ENCODE results near the gene ADAM17. TPM values are rescaled to one million over a fixed set of nuclear protein-coding genes. Genes with fewer than 3 reads are reported as not detected.
"Not testable (repeated sequence)": the region's sequence is repeated elsewhere in the genome, so short reads cannot be mapped to it uniquely, and the experiment has no call there.

Gene ADAM17
- total and polyA plus RNA-seq, 4 donors: 28.7 to 44.0 (median 39.4) TPM

DNA sequence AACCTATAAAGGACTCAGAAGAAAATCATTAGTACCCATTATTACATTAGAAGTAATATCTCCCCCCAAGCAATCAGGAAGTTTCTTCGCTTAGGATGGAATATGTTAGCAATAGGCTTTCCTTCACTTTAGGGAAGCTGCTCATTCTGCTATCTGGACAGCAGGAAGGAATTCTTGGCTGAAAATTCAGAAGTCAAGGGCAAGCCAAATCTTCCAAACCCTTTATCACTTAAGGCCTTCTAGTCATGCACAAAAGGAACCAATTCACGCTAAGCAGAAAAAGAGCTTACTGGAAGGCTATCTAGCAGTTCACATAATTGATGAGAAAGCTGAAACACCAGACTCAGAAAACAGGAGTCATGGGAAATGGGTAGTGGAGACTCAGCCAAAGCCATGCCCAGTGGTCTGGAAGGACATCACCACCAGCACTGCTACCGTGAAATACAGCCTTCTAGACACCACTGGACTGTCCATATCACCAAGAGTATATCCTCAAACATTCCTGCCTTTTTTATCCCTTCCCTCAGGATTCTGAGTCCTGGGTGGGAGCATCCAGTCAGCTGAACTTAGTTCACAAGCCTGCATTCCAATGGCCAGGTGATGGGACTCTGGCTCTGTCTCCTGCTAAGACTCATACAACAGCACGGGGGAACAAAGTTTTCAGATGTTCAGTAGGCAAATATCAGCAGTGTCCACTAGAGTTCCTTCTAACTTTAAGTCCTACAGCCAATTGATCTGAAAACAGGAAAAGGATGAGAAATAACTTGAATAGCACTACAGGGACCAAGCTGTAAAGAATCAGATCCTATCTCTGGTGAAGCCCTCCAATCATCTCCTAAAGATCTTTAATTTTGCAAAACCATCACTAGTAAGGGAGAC, 14.8 kb upstream of the ADAM17 start:
- DNase-seq (ENCODE audit: low read depth in 4 of 6, low spot score in 6 of 6): no peak
- Histone ChIP-seq H3K4me1 (ENCODE audit: control insufficient read depth, insufficient read depth, low read length) (no peaks in the 10 kb centered on the region), H3K4me3 (ENCODE audit: low read depth, low read length) (no peak overlapping the region), H3K9me3 (ENCODE audit: control insufficient read depth, insufficient read depth, low read length) (no peaks in the 10 kb centered on the region), H3K27ac (ENCODE audit: low read depth, low read length) (no peak overlapping the region), H3K36me3 (ENCODE audit: control insufficient read depth, insufficient read depth, low read length) (no peaks in the 10 kb centered on the region), H3K27me3 (ENCODE audit: control insufficient read depth, insufficient read depth, low read length) (no peaks in the 10 kb centered on the region)
- WGBS (ENCODE audit: insufficient coverage): 74% methylated on average over 2 of the region's 4 CpGs

DNA sequence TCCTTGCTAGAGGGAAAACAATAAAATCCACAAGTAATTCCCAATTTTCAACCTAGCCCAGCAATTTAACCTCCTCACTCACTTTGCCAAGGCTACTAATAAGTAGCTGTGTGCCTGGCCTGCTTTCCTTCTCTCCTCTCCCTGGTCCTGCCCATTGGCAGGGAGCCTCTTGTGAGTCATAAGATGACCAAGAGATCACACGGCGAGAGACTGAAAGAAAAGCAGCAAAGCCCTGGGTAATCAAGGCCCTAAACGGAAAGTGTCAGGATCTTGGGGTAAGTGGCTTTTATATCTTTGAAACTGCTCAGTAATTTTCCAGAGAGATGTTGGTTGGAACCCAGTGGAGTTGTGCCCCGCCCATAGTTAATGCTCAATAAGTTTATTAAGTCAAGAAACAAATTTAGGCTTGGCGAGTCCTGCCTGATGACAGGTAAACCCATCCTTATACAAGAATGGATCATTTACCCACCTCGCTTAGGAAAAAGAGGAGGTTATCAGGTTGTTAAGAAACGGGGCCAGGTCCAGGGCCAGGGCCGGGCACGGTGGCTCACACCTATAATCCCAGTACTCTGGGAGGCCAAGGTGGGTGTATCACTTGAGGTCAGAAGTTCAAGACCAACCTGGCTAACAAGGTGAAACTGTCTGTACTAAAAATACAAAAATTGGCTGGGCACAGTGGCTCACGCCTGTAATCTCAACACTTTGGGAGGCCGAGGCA, 10.0 kb upstream of the ADAM17 start:
- 81% methylated on average over 8 of the region's 11 CpGs for WGBS (ENCODE audit: insufficient coverage)
- Histone ChIP-seq H3K4me3 (ENCODE audit: low read depth, low read length) (no peak overlapping the region), H3K27ac (ENCODE audit: low read depth, low read length) (peak overlapping the region; percentile 6), H3K4me1 (ENCODE audit: control insufficient read depth, insufficient read depth, low read length) (no peaks in the 10 kb centered on the region), H3K27me3 (ENCODE audit: control insufficient read depth, insufficient read depth, low read length) (no peaks in the 10 kb centered on the region), H3K9me3 (ENCODE audit: control insufficient read depth, insufficient read depth, low read length) (no peaks in the 10 kb centered on the region), H3K36me3 (ENCODE audit: control insufficient read depth, insufficient read depth, low read length) (no peaks in the 10 kb centered on the region)
- DNase-seq (ENCODE audit: low read depth in 4 of 6, low spot score in 6 of 6): peak in 1 of 6 donors; percentile 74

DNA sequence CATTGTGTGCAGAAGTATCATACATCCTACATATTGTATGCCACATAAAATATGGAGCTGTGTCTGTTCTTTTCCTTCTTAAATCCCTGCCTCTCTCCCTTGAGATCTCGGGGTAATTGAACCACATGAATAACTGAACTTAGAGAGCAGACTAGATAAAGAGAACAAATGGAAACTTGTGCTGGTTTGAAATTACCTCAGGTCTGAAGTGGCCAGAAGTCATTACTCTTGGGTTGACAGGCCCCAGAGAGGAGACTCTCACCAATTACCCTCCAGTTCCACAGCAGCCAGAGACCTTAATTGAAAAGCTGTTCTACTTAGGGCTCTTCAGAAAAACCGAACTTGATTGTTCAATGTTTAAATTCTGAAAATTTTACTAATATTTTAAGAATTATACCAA, 5.0 kb upstream of the ADAM17 start:
- Histone ChIP-seq H3K9me3 (ENCODE audit: control insufficient read depth, insufficient read depth, low read length) (no peaks in the 10 kb centered on the region), H3K36me3 (ENCODE audit: control insufficient read depth, insufficient read depth, low read length) (no peaks in the 10 kb centered on the region), H3K4me1 (ENCODE audit: control insufficient read depth, insufficient read depth, low read length) (peaks cover 4% of the 10 kb centered on the region), H3K27me3 (ENCODE audit: control insufficient read depth, insufficient read depth, low read length) (no peaks in the 10 kb centered on the region), H3K27ac (ENCODE audit: low read depth, low read length) (no peak overlapping the region), H3K4me3 (ENCODE audit: low read depth, low read length) (no peak overlapping the region)
- peak in 1 of 6 donors; percentile 49 for DNase-seq (ENCODE audit: low read depth in 4 of 6, low spot score in 6 of 6)
- WGBS (ENCODE audit: insufficient coverage): no CpG with 5 or more reads among the region's 2 CpGs

DNA sequence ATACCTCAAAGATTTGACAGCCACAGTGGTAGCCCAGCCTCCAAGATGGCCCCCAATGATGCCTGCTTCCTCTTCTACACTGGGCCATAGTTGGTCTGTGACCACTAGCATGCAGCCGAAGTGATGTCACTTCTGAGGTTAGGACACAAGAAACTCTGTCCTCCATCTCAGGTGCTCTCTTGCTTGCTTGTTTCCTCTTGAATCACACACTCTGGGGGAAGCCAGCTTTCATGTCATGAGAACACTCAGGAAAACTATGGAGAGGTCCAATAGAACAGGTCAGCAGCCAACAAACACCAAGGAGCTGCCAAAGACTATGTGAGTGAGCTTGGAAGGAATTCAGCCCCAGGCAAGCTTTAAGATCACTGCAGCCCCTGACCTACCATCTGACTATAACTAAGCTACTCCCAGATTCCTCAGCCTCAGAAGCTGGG, 3.3 kb upstream of the ADAM17 start:
- DNase-seq (ENCODE audit: low read depth in 4 of 6, low spot score in 6 of 6): peak in 1 of 6 donors; percentile 65
- H3K27ac ChIP-seq (ENCODE audit: low read depth, low read length): peak overlapping the region; percentile 26
- WGBS (ENCODE audit: insufficient coverage): 78% methylated on average over 1 of the region's 1 CpG

DNA sequence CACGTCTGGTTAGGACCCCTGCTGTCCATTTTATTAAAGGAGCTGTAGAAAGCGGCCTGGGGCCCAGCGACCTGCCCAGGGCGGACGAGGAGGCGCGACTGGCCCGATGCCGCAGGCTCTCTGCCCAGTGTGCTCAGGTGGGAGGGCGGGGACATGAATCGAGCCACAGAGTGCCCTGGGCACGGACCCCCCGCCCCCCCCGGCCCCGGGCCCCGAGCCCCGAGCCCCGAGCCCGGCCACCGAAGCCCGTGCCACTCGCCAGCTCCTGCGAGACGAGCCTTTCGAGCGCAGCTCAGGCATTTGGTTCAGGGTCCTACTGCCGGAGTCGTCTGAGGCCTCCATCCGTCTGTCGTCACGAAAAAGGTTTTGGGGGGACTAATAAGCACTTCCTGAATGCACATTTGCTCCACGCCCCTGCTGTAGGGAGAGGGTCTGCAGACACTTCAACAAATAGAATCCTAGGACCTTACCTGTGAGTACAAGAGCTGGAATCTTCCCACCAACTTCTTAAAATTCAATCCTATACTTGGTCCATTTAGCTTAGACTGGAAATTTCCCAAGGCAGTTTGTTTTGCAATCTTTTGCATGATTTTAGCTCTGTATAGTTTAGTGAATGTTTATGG, 602 bp upstream of the ADAM17 start:
- 0% methylated on average over 32 of the region's 32 CpGs for WGBS (ENCODE audit: insufficient coverage)
- H3K4me3 ChIP-seq (ENCODE audit: low read depth, low read length): peak overlapping the region; percentile 98
- H3K36me3 ChIP-seq (ENCODE audit: control insufficient read depth, insufficient read depth, low read length): no peaks in the 10 kb centered on the region
- peaks cover 7% of the 10 kb centered on the region for H3K4me1 ChIP-seq (ENCODE audit: control insufficient read depth, insufficient read depth, low read length)
- H3K27me3 ChIP-seq (ENCODE audit: control insufficient read depth, insufficient read depth, low read length): no peaks in the 10 kb centered on the region
- H3K27ac ChIP-seq (ENCODE audit: low read depth, low read length): peak overlapping the region; percentile 99
- no peaks in the 10 kb centered on the region for H3K9me3 ChIP-seq (ENCODE audit: control insufficient read depth, insufficient read depth, low read length)
- peak in 4 of 6 donors; percentile 11 to 76 (median 26) for DNase-seq (ENCODE audit: low read depth in 4 of 6, low spot score in 6 of 6)

More for the DNA sequence above, 3.3 kb upstream of the ADAM17 start:
- Histone ChIP-seq H3K9me3 (ENCODE audit: control insufficient read depth, insufficient read depth, low read length) (no peaks in the 10 kb centered on the region), H3K27me3 (ENCODE audit: control insufficient read depth, insufficient read depth, low read length) (no peaks in the 10 kb centered on the region), H3K4me1 (ENCODE audit: control insufficient read depth, insufficient read depth, low read length) (peaks cover 4% of the 10 kb centered on the region), H3K36me3 (ENCODE audit: control insufficient read depth, insufficient read depth, low read length) (no peaks in the 10 kb centered on the region), H3K4me3 (ENCODE audit: low read depth, low read length) (no peak overlapping the region)

DNA sequence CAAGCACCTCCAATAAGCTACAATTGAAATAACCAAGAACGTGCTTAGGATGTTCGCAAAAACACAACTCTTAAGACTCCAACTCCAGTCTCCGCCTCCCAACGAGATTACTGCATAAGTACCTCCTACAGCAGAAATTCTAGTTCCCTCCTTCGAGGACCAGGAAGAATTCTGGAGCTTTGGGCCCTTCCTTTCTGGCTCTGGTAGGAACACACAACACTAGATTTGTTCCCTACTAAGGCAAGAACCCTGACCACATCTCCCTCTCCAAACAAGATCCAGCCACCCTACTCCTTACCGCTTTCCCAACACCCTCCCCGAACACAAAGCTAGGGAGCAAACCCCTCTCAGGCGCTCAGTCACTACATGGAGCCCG, 721 bp downstream of the ADAM17 start:
- DNase-seq (ENCODE audit: low read depth in 4 of 6, low spot score in 6 of 6): peak in 4 of 6 donors; percentile 26 to 65 (median 55)
- WGBS (ENCODE audit: insufficient coverage): under 1% methylated on average over 9 of the region's 9 CpGs
- H3K4me1 ChIP-seq (ENCODE audit: control insufficient read depth, insufficient read depth, low read length): peaks cover 7% of the 10 kb centered on the region

DNA sequence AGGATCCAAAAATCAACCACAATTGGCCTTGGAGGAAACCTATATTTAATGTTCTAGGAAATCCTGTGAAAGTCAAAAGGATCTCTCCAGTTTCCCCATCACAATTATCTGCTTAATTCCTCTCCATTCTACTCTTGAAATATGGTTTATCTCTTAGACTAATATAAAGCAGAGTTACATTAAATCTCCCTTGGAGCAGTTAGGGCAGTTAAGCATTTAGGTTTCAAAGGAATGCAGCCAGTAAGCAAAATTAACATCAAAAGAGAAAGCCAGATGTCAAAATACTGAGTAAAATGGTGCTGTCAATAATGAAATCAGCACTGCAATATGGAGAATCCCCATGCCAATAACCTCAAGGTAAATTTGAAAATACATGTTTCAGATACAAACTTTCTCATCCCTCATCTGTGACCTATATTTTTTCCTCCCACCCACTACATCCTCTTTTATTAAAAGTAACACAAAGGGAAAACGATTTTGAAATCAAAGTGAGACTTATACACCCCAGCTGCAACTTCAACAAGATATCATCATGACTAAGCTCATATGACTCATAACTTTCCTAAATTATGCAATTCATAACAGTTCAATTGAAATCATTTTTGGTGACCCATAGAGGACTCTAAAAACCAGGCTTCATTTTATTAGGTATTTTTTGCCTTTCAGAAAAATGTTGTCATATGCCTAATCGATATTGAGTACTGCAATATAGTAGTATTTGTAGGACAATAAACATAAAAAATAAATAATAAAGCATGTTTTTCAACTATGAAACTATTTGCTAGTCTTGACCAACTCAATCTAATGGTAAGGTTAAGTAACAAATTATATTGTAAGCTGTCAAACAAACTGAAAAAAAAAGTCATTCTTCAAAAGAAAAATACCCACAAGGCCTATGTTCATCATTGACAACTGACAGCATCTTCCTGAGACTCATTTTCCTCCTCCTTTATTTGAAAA, 3.1 kb downstream of the ADAM17 start:
- H3K27ac ChIP-seq (ENCODE audit: low read depth, low read length): no peak overlapping the region
- H3K9me3 ChIP-seq (ENCODE audit: control insufficient read depth, insufficient read depth, low read length): no peaks in the 10 kb centered on the region
- H3K27me3 ChIP-seq (ENCODE audit: control insufficient read depth, insufficient read depth, low read length): no peaks in the 10 kb centered on the region
- no peak overlapping the region for H3K4me3 ChIP-seq (ENCODE audit: low read depth, low read length)
- H3K36me3 ChIP-seq (ENCODE audit: control insufficient read depth, insufficient read depth, low read length): no peaks in the 10 kb centered on the region
- DNase-seq (ENCODE audit: low read depth in 4 of 6, low spot score in 6 of 6): no peak
- H3K4me1 ChIP-seq (ENCODE audit: control insufficient read depth, insufficient read depth, low read length): peaks cover 11% of the 10 kb centered on the region
- WGBS (ENCODE audit: insufficient coverage): no CpG with 5 or more reads among the region's 2 CpGs

More for the DNA sequence above, 721 bp downstream of the ADAM17 start:
- Histone ChIP-seq H3K36me3 (ENCODE audit: control insufficient read depth, insufficient read depth, low read length) (no peaks in the 10 kb centered on the region), H3K9me3 (ENCODE audit: control insufficient read depth, insufficient read depth, low read length) (no peaks in the 10 kb centered on the region), H3K27me3 (ENCODE audit: control insufficient read depth, insufficient read depth, low read length) (no peaks in the 10 kb centered on the region), H3K4me3 (ENCODE audit: low read depth, low read length) (peak overlapping the region; percentile 98), H3K27ac (ENCODE audit: low read depth, low read length) (peak overlapping the region; percentile 99)

DNA sequence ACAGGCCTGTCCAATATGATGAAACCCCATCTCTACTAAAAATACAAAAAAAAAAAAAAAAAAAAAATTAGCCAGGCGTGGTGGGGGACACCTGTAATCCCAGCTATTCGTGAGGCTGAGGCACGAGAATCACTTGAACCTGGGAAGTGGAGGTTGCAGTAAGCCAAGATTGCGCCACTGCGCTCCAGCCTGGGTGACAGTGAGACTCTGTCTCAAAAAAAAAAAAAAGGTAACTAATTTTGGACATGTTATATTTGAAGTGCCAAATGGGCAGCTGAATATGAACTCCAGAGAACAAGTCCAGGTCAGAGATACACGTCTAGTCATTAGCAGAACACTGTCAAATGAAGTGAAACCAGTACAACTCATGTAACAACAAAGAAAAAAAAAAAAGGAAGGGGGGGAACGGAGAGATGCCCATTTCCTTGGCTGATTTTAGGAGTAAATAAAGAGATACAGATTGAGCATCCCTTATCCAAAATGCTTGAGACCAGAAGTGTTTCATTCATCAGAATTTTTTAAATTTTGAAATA, 4.7 kb downstream of the ADAM17 start:
- 100% methylated on average over 4 of the region's 7 CpGs for WGBS (ENCODE audit: insufficient coverage)
- DNase-seq (ENCODE audit: low read depth in 4 of 6, low spot score in 6 of 6); H3K27me3 ChIP-seq (ENCODE audit: control insufficient read depth, insufficient read depth, low read length); H3K4me3 ChIP-seq (ENCODE audit: low read depth, low read length); H3K9me3 ChIP-seq (ENCODE audit: control insufficient read depth, insufficient read depth, low read length); H3K4me1 ChIP-seq (ENCODE audit: control insufficient read depth, insufficient read depth, low read length); H3K27ac ChIP-seq (ENCODE audit: low read depth, low read length); H3K36me3 ChIP-seq (ENCODE audit: control insufficient read depth, insufficient read depth, low read length): not testable (repeated sequence)
